ENCODE data around the gene RNF13.
"Not testable (repeated sequence)": the region's sequence is repeated elsewhere in the genome, so short reads cannot be mapped to it uniquely, and the experiment has no call there.

The RNF13 gene

DNA sequence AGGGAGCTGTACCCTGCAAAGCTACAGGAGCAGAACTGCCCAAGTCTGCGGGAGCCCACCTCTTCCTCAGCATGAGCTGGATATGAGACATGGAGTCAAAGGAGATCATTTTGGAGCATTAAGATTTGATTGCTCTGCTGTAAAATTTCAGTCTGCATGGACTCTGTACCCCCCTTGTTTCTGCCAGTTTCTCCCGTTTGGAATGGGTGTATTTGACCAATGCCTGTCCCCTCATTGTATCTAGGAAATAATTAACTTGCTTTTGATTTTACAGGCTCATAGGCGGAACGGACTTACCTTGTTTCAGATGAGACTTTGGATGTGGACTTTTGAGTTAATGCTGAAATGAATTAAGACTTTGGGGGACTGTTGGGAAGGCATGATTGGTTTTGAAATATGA lies 18.3 kb downstream of the RNF13 start:
- no peak for DNase-seq
- in situ Hi-C loops (cut with HindIII; ENCODE audit: low pct_ligation_motif_present, low sequenced_read_pairs): no loop called here
- Histone ChIP-seq H3K27ac (no peak overlapping the region), H3K27me3 (replicated peaks) (no peaks in the 10 kb centered on the region), H3K36me3 (replicated peaks) (no peaks in the 10 kb centered on the region), H3K4me3 (ENCODE audit: low read depth, low read length) (no peak overlapping the region)
- TF ChIP-seq, protein P1, sequence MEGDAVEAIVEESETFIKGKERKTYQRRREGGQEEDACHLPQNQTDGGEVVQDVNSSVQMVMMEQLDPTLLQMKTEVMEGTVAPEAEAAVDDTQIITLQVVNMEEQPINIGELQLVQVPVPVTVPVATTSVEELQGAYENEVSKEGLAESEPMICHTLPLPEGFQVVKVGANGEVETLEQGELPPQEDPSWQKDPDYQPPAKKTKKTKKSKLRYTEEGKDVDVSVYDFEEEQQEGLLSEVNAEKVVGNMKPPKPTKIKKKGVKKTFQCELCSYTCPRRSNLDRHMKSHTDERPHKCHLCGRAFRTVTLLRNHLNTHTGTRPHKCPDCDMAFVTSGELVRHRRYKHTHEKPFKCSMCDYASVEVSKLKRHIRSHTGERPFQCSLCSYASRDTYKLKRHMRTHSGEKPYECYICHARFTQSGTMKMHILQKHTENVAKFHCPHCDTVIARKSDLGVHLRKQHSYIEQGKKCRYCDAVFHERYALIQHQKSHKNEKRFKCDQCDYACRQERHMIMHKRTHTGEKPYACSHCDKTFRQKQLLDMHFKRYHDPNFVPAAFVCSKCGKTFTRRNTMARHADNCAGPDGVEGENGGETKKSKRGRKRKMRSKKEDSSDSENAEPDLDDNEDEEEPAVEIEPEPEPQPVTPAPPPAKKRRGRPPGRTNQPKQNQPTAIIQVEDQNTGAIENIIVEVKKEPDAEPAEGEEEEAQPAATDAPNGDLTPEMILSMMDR (IDR thresholded peaks at IDR 0.05; ENCODE audit: low read depth, low read length, missing control alignments): no peak

DNA sequence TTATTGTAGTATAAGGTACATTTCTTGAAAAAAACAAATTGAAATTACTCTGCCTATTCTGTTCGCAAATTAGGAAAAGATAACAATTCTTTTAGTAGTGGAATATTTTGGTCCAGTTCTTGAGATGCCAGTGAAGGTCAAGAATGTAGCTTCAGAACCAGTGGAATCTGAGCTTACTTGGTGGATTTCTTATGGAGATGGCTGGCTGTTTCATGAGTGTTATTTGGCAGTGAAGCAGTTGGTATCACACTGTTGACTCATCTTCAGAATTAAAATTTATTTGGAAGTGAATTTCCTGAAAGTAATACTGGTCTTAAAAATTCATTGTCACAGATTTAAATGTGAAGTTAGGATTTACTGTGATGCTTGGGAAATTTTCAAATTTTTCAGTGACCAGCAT lies 19.1 kb downstream of the RNF13 start:
- no peak for DNase-seq
- TF ChIP-seq, protein P1 (IDR thresholded peaks at IDR 0.05; ENCODE audit: low read depth, low read length, missing control alignments): no peak
- no peak overlapping the region for H3K27ac ChIP-seq
- in situ Hi-C loops (cut with HindIII; ENCODE audit: low pct_ligation_motif_present, low sequenced_read_pairs): no loop called here
- no peaks in the 10 kb centered on the region for H3K27me3 ChIP-seq (replicated peaks)
- no peak overlapping the region for H3K4me3 ChIP-seq (ENCODE audit: low read depth, low read length)
- H3K36me3 ChIP-seq (replicated peaks): no peaks in the 10 kb centered on the region

DNA sequence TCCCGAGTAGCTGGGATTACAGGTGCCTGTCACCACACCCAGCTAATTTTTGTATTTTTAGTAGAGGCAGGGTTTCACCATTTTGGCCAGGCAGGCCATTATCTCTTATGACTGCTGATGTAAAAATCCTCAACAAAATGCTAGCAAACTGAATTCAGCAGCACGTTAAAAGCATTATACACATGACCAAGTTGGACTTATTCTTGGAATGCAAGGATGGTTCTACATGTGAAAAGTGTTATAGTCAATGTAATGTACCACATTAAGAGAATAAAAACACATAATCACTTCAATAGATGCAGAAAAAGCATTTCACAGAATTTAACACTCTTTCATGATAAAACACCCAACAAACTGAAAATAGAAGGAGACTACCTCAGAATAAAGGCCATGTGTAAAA lies 20.2 kb downstream of the RNF13 start:
- H3K4me3 ChIP-seq (ENCODE audit: low read depth, low read length): no peak overlapping the region
- TF ChIP-seq, protein P1 (IDR thresholded peaks at IDR 0.05; ENCODE audit: low read depth, low read length, missing control alignments): no peak
- H3K27ac ChIP-seq: no peak overlapping the region
- DNase-seq: no peak
- no peaks in the 10 kb centered on the region for H3K27me3 ChIP-seq (replicated peaks)
- in situ Hi-C loops (cut with HindIII; ENCODE audit: low pct_ligation_motif_present, low sequenced_read_pairs): no loop called here
- no peaks in the 10 kb centered on the region for H3K36me3 ChIP-seq (replicated peaks)

DNA sequence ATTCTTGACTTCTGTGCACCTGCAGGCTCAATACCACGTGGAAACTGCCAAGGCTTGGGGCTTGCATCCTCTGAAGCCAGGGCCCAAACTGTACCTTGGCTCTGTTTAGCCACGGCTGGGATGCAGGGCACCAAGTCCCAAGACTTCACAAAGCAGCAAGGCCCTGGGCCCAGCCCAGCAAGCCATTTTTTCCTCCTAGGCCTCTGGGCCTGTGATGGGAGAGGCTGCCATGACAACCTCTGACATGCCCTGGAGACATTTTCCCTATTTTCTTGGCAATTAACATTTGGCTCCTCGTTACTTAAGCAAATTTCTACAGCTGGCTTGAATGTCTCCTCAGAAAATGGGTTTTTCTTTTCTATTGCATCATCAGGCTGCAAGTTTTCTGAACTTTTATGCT lies 25.5 kb downstream of the RNF13 start:
- H3K27ac ChIP-seq; H3K27me3 ChIP-seq (replicated peaks); H3K36me3 ChIP-seq (replicated peaks); in situ Hi-C loops (cut with HindIII; ENCODE audit: low pct_ligation_motif_present, low sequenced_read_pairs); DNase-seq; H3K4me3 ChIP-seq (ENCODE audit: low read depth, low read length): not testable (repeated sequence)

DNA sequence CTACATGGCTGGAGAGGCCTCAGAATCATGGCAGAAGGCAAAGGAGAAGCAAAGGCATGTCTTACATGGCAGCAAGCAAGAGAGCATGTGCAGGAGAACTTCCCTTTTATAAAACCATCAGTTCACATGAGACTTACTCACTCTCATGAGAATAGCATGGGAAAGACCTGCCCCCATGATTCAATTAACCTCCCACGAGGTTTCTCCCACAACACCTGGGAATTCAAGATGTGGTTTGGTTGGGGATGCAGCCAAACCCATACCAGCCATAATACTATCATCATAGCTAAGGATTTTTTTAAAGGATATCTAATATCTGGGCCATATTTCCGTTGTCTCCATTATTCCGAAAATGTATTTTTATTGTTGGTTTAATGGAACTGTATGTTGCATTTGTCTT lies 26.5 kb downstream of the RNF13 start:
- DNase-seq; H3K27me3 ChIP-seq (replicated peaks); H3K36me3 ChIP-seq (replicated peaks); in situ Hi-C loops (cut with HindIII; ENCODE audit: low pct_ligation_motif_present, low sequenced_read_pairs); H3K27ac ChIP-seq; H3K4me3 ChIP-seq (ENCODE audit: low read depth, low read length): not testable (repeated sequence)

DNA sequence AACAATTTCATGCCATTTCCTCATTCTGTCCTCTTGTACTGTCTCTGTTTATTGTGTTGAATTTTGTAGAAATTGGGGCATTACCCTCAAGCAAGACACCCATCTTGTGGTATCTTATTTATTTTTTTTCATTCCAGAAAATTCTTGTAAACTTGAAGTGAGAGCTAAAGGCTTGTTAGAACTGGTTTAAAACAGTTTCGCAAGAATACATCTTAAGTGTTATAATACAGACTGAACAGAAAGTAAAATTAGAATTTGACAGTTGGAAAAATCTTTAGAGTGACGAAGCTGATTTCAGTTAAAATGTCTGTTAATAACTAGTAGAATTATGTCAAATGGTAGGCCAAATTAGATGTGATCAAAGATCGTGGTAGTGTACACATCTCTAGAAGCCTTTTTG lies 26.9 kb downstream of the RNF13 start:
- H3K27ac ChIP-seq: no peak overlapping the region
- in situ Hi-C loops (cut with HindIII; ENCODE audit: low pct_ligation_motif_present, low sequenced_read_pairs): no loop called here
- no peak overlapping the region for H3K4me3 ChIP-seq (ENCODE audit: low read depth, low read length)
- TF ChIP-seq, protein P1 (IDR thresholded peaks at IDR 0.05; ENCODE audit: low read depth, low read length, missing control alignments): no peak
- H3K36me3 ChIP-seq (replicated peaks): no peaks in the 10 kb centered on the region
- no peak for DNase-seq
- no peaks in the 10 kb centered on the region for H3K27me3 ChIP-seq (replicated peaks)

DNA sequence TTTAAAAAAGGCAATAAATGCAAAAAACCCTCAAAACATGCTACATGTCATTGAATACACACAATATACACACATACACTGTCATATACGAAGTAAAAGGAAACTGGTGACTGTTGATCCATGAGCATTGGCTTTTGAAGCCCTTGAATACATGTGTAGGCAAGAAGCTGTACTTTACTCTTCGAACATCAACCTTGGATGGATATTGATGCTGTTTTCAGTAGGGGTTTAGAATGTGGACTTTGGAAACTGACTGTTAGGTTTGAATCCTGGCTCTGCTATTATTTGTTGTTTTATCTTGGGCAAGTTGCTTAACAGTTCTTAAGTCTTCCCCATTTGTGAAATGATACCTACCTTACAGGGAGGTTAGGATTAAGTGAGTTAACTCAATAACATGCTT lies 30.5 kb downstream of the RNF13 start:
- H3K27ac ChIP-seq: no peak overlapping the region
- DNase-seq: no peak
- H3K4me3 ChIP-seq (ENCODE audit: low read depth, low read length): no peak overlapping the region
- in situ Hi-C loops (cut with HindIII; ENCODE audit: low pct_ligation_motif_present, low sequenced_read_pairs): no loop called here
- TF ChIP-seq, protein P1 (IDR thresholded peaks at IDR 0.05; ENCODE audit: low read depth, low read length, missing control alignments): no peak
- no peaks in the 10 kb centered on the region for H3K36me3 ChIP-seq (replicated peaks)
- no peaks in the 10 kb centered on the region for H3K27me3 ChIP-seq (replicated peaks)

Data from brain microvascular endothelial cell (primary cell).